GM12878 (cell line): Measurements from ENCODE around the gene NUP205.

Source experiments
- MYC ChIP-seq: IDR thresholded peaks from 2 replicates; pipeline ENCODE4 v1.6.1; 2011; ENCODE audit warnings: mild to moderate bottlenecking, low read length, moderate library complexity, inconsistent platforms; ENCODE audit not compliant: insufficient read depth, insufficient replicate concordance, insufficient read length, severe bottlenecking
- POLR2AphosphoS5 ChIP-seq: IDR thresholded peaks from 2 replicates; pipeline ENCODE4 v1.6.1; 2011; ENCODE audit warnings: mild to moderate bottlenecking, low read length, inconsistent platforms

GRCh38 chr7:135557455-135558336 lies at the start of gene NUP205:
- TF ChIP-seq POLR2AphosphoS5 (peak; percentile 90), MYC (peak; percentile 73)
